Esophagus squamous epithelium (tissue), 4 donors: ENCODE measurements around the gene CAPN5.

ENCODE experiments used
- CTCF ChIP-seq, 6 experiments: fragments of 450-650 bp in 4 of 6; fragments of 200-600 bp in 2 of 6; sonication (generic) in 2 of 6; IDR thresholded peaks; one replicate each; pipeline ENCODE4 v1.5.1; 2016 to 2019; ENCODE audit warnings: antibody characterized with exemption in 6 of 6, mild to moderate bottlenecking in 4 of 6, moderate library complexity in 4 of 6
- POLR2A ChIP-seq, 4 donors: fragments of 450-650 bp; IDR thresholded peaks; one replicate each; pipeline ENCODE4 v1.6.1; 2017; ENCODE audit warnings: antibody characterized with exemption in 4 of 4, mild to moderate bottlenecking in 4 of 4, moderate library complexity in 3 of 4

GRCh38 chr11:77121096-77121640 lies 54.4 kb downstream of the CAPN5 start:
- TF ChIP-seq CTCF (IDR thresholded peaks at IDR 0.05) (no peak), POLR2A (IDR thresholded peaks at IDR 0.05) (no peak)
